ENCODE data around the gene ZDHHC14. TPM values are rescaled to one million over a fixed set of nuclear protein-coding genes. Genes with fewer than 3 reads are reported as not detected.
"Not testable (repeated sequence)": the region's sequence is repeated elsewhere in the genome, so short reads cannot be mapped to it uniquely, and the experiment has no call there.

The ZDHHC14 gene
- total RNA-seq, 2 donors from 2014 or later = 53.3 to 66.2 TPM

DNA sequence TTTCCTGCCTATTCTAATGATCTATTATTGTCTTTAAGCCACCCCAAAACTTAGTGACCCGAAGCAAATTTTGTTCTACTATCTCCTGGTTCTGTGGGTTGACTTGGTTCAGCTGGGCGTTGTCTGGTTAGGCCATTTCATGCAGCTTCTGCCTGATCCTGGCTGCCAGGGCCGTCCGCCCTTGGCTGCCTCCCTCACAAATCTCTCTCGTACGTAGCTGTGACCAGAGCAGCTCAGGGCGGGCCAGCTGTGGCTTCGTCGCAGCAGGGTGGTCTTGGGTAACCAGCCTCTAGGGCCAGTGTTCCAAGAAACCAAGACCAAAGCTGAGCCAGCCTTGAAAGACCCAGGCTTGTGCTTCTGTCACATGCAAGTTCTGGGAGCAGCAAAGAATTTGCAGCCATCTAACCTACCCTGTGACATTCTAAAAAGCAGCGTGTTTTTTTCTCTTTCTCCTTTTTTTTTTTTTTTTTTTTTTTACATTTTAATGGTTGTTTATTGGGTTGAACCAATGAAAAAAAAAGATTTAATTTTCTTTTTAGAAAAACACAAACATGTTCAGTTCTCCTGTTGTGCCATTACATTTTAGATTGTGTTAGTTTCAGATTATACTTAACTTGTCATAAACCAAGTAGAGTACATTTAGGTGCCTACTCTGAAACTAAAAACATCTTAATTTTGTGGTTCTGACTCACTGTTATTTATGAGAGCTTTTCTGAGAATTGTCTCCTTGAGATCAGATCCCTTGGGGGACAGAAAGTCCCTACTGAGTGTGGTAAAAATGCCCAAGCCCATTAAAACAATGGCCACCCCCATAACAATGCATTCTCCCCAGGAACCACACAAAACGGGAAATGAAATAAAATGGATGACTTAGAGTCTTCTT lies 83.9 kb downstream of the ZDHHC14 start:
- intact Hi-C loops (cut with DNase I) = no loop called here
- no peak overlapping the region for H3K4me3 ChIP-seq
- 92% methylated on average over 11 of the region's 11 CpGs for whole genome bisulfite sequencing
- no peak overlapping the region for H3K27ac ChIP-seq
- no peak for TF ChIP-seq POLR2A (IDR thresholded peaks at IDR 0.05)
- no peak for TF ChIP-seq POLR2AphosphoS5 (IDR thresholded peaks at IDR 0.05)
- TF ChIP-seq, protein P1, sequence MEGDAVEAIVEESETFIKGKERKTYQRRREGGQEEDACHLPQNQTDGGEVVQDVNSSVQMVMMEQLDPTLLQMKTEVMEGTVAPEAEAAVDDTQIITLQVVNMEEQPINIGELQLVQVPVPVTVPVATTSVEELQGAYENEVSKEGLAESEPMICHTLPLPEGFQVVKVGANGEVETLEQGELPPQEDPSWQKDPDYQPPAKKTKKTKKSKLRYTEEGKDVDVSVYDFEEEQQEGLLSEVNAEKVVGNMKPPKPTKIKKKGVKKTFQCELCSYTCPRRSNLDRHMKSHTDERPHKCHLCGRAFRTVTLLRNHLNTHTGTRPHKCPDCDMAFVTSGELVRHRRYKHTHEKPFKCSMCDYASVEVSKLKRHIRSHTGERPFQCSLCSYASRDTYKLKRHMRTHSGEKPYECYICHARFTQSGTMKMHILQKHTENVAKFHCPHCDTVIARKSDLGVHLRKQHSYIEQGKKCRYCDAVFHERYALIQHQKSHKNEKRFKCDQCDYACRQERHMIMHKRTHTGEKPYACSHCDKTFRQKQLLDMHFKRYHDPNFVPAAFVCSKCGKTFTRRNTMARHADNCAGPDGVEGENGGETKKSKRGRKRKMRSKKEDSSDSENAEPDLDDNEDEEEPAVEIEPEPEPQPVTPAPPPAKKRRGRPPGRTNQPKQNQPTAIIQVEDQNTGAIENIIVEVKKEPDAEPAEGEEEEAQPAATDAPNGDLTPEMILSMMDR (IDR thresholded peaks at IDR 0.05) = no peak
- H3K27me3 ChIP-seq (replicated peaks; ENCODE audit: insufficient read depth) = no peaks in the 10 kb centered on the region
- H3K4me1 ChIP-seq (replicated peaks) = no peaks in the 10 kb centered on the region
- DNase-seq (ENCODE audit: low spot score) = no peak
- H3K9me3 ChIP-seq = no peaks in the 10 kb centered on the region
- H3K36me3 ChIP-seq = no peaks in the 10 kb centered on the region

DNA sequence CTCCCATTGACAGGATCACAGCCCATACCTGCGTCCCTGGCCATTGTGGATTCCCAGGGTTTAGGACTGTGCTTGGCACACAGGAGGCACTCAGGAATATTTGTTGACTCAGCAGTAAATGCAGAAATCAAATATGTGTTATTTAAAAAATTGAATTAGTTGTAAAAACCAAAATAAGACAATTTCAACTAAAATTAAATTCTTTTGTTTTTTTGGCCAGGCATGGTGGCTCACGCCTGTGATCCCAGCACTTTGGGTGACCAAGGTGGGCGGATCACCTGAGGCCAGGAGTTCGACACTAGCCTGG lies 85.3 kb downstream of the ZDHHC14 start:
- no peak overlapping the region for H3K4me3 ChIP-seq
- H3K36me3 ChIP-seq = no peaks in the 10 kb centered on the region
- no peaks in the 10 kb centered on the region for H3K4me1 ChIP-seq (replicated peaks)
- TF ChIP-seq POLR2A (IDR thresholded peaks at IDR 0.05) (no peak), POLR2AphosphoS5 (IDR thresholded peaks at IDR 0.05) (no peak)
- TF ChIP-seq, protein P1 (IDR thresholded peaks at IDR 0.05) = no peak
- intact Hi-C loops (cut with DNase I) = no loop called here
- H3K27me3 ChIP-seq (replicated peaks; ENCODE audit: insufficient read depth) = no peaks in the 10 kb centered on the region
- no peaks in the 10 kb centered on the region for H3K9me3 ChIP-seq
- H3K27ac ChIP-seq = no peak overlapping the region
- 88% methylated on average over 4 of the region's 4 CpGs for WGBS
- DNase-seq (ENCODE audit: low spot score) = no peak

DNA sequence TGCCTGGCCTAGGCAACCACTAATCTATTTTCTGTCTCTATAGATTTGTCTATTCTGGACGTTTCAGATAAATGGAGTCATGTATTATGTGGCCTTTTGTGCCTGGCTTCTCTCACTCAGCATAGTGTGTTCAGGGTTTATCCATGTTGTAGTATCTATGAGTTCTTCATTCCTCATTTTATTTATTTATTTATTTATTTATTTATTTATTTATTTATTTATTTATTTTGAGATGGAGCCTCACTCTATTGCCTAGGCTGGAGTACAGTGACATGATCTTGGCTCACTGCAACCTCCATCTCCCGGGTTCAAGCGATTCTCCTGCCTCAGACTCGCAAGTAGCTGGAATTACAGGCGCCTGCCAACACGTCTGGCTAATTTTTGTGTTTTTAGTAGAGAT lies 86.3 kb downstream of the ZDHHC14 start:
- H3K27ac ChIP-seq; H3K9me3 ChIP-seq; H3K4me1 ChIP-seq (replicated peaks); H3K4me3 ChIP-seq; DNase-seq (ENCODE audit: low spot score); intact Hi-C loops (cut with DNase I); H3K27me3 ChIP-seq (replicated peaks; ENCODE audit: insufficient read depth); H3K36me3 ChIP-seq: not testable (repeated sequence)
- 98% methylated on average over 6 of the region's 6 CpGs for WGBS

DNA sequence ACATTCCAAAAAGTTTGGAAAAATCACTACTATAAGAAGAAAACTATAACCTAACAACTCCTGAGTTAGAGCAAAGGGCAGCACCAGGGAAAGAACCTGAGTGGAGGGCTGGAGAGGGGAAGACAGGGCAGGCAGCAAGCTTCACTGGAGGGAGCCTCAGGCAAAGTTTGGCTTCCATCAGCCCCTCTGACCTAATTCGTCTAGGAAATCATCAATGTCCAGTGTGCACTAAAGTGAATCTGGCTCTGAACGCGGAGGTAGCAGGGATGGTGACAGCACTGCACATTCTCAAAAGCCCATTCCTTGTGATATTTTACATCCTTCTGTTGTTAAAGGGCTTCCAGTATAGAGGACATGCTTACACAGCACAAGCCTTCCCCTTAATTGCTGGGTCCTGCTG lies 87.1 kb downstream of the ZDHHC14 start:
- Histone ChIP-seq H3K4me3 (no peak overlapping the region), H3K27me3 (replicated peaks; ENCODE audit: insufficient read depth) (no peaks in the 10 kb centered on the region), H3K4me1 (replicated peaks) (no peaks in the 10 kb centered on the region), H3K9me3 (no peaks in the 10 kb centered on the region), H3K27ac (no peak overlapping the region), H3K36me3 (no peaks in the 10 kb centered on the region)
- no peak for TF ChIP-seq POLR2A (IDR thresholded peaks at IDR 0.05)
- no peak for TF ChIP-seq POLR2AphosphoS5 (IDR thresholded peaks at IDR 0.05)
- TF ChIP-seq, protein P1 (IDR thresholded peaks at IDR 0.05) = no peak
- 83% methylated on average over 3 of the region's 3 CpGs for WGBS
- intact Hi-C loops (cut with DNase I) = no loop called here
- DNase-seq (ENCODE audit: low spot score) = no peak

DNA sequence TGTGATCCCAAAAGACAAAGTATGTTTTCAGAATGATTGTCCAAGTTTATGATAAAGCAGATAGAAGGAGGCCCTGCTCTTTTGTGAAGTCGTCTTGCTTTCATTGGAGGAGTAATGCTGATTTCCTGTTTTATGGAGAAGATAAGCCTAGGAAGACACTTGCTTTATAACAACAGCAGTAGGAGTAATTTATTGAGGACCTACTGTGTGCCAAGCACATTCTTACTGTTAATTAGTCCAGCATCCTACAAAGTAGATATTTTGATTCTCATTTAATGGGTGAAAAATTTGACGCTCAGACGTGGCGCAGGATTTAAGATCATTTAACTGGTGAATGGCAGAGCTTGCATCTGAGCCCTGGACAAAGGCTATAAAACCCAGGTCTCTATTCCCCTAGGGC lies 87.6 kb downstream of the ZDHHC14 start:
- Histone ChIP-seq H3K9me3 (no peaks in the 10 kb centered on the region), H3K36me3 (no peaks in the 10 kb centered on the region), H3K4me1 (replicated peaks) (no peaks in the 10 kb centered on the region), H3K4me3 (no peak overlapping the region), H3K27ac (no peak overlapping the region), H3K27me3 (replicated peaks; ENCODE audit: insufficient read depth) (no peaks in the 10 kb centered on the region)
- 70% methylated on average over 4 of the region's 4 CpGs for WGBS
- intact Hi-C loops (cut with DNase I) = no loop called here
- DNase-seq (ENCODE audit: low spot score) = no peak
- TF ChIP-seq POLR2A (IDR thresholded peaks at IDR 0.05) (no peak), POLR2AphosphoS5 (IDR thresholded peaks at IDR 0.05) (no peak)
- TF ChIP-seq, protein P1 (IDR thresholded peaks at IDR 0.05) = no peak

All from prostate gland (tissue), 2 donors.